ENCODE measurements around the gene ZBTB16.

DNA sequence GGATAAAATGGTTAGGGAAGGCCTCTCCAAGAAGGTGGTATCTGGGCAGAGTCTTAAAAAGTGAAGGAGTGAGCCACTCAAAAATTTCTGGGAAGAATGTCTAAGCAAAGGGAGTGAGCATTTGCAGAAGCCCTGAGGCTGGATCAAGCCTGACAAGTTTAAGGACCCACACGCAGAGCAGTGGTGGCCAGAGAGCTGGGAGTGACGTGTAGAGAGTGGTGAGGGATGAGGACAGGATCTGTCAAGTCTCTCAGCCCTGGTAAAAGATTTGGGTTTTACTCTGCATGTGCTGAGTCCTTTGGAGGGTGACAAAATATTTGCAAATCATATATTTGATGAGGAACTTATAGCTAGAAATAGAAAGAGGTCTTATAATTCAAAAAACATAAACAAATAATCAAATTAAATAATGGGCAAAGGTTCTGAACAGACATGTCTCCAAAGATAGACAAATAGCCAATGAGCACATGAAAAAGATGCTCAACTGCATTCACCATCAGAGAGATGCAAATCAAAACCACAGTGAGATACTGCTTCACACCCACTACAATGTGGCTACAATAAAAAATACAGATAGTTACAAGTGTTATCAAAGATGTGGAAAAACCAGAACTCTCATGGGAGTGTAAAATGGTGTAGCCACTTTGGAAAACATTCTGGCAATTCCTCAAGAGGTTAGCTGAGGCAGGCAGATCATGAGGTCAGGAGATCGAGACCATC is 129.5 kb downstream of the ZBTB16 start:
- no peak for TF ChIP-seq POLR2A (IDR thresholded peaks at IDR 0.05; ENCODE audit: low read length)
- no peak for TF ChIP-seq GATA1 (IDR thresholded peaks at IDR 0.05; ENCODE audit: low read depth, low read length)

All from erythroblast (primary cell).